GM06990 (cell line): ENCODE measurements around the gene RHBDL1.

Experiments used
- DNase-seq: peaks from one replicate; pipeline ENCODE4 v3.0.0-alpha.2; 2011; ENCODE audit not compliant: insufficient read length; ENCODE audit errors: extremely low read depth
- H3K27me3 ChIP-seq: replicated peaks from 2 replicates; pipeline ENCODE4 v1.6.0; 2011; ENCODE audit warnings: low read length; ENCODE audit not compliant: control insufficient read depth, insufficient read depth
- H3K36me3 ChIP-seq: 2 replicates; pipeline ENCODE4 v1.5.1; 2011; ENCODE audit warnings: low read length; ENCODE audit not compliant: control insufficient read depth, insufficient read depth
- H3K4me3 ChIP-seq: replicated peaks from 2 replicates; pipeline ENCODE4 v1.5.1; 2011; ENCODE audit warnings: low read depth, mild to moderate bottlenecking, control low read depth, low read length
- CTCF ChIP-seq: IDR thresholded peaks from 2 replicates; pipeline ENCODE4 v1.5.1; 2011; ENCODE audit warnings: low read length, control low read depth, mild to moderate bottlenecking, inconsistent platforms; ENCODE audit not compliant: insufficient read depth, poor library complexity, severe bottlenecking

RHBDL1 gene

GRCh38 chr16:703406-703805 lies 27.9 kb downstream of the RHBDL1 start:
- no peak for TF ChIP-seq CTCF
- Histone ChIP-seq H3K36me3 (no peaks in the 10 kb centered on the region), H3K27me3 (no peaks in the 10 kb centered on the region; the same call in none of the 2 replicates), H3K4me3 (no peak overlapping the region)
- DNase-seq = no peak

GRCh38 chr16:704047-704446 lies 28.6 kb downstream of the RHBDL1 start:
- H3K36me3 ChIP-seq = no peaks in the 10 kb centered on the region
- no peak overlapping the region for H3K4me3 ChIP-seq
- H3K27me3 ChIP-seq = no peaks in the 10 kb centered on the region; the same call in none of the 2 replicates
- no peak for TF ChIP-seq CTCF
- DNase-seq = no peak

GRCh38 chr16:704552-705380 lies 29.3 kb downstream of the RHBDL1 start:
- no peak for DNase-seq
- no peak overlapping the region for H3K4me3 ChIP-seq
- no peaks in the 10 kb centered on the region for H3K36me3 ChIP-seq
- TF ChIP-seq CTCF = no peak
- no peaks in the 10 kb centered on the region; the same call in none of the 2 replicates for H3K27me3 ChIP-seq

- no peak for DNase-seq
- H3K27me3 ChIP-seq = peaks cover 2% of the 10 kb centered on the region
Observed at GRCh38 chr16:705431-706188, 30.1 kb downstream of the RHBDL1 start, which contains the start of gene FBXL16. TSS of gene FBXL16 (minus strand) at chr16:705801. CDS start at chr16:697405, 8,396 bp downstream.

More at GRCh38 chr16:705431-706188, 30.1 kb downstream of the RHBDL1 start, which contains the start of gene FBXL16:
- H3K36me3 ChIP-seq = no peaks in the 10 kb centered on the region
- TF ChIP-seq CTCF = no peak
- no peak within 1 kb of the TSS for H3K4me3 ChIP-seq
